HG03280 (cell line): ENCODE measurements around the gene STAB1.

Experiments used
- ATAC-seq: cut with Tn5 transposase; IDR thresholded peaks from one replicate; pipeline ENCODE4 v1.9.1; 2021; ENCODE audit warnings: mild to moderate bottlenecking, moderate library complexity; ENCODE audit not compliant: unreplicated experiment

Gene STAB1

GRCh38 chr3:52504977-52505376 lies 9.8 kb downstream of the STAB1 start:
- no peak for ATAC-seq

DNA sequence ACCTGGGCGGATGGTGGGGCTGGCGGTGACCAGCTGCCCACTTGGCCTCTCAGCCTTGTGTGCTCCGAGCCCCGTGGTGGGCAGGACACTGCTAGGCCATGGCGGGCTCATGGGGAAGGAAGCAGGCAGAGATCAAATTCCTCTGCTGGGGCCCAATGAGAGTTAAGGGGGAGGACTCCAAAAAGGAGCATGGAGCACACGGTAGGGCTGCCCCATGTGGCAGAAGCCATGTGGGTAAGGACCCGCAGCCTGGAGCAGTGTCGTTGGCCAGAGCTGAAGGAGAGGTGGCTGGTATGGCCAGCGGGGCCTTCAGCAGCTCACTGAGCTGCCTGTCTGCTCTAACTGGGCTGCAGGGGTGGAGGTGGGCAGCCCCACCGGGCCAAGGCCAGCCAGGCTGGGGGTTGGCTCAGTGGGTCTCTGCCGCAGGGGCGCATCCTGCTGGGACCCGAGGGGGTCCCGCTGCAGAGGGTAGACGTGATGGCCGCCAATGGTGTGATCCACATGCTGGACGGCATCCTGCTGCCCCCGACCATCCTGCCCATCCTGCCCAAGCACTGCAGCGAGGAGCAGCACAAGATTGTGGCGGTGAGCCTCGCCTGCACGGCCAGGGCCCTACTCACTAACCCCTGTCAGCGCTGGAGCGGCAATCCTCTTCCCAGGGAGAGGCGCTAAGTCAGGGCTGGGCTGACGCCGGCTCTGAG lies 11.3 kb downstream of the STAB1 start:
- no peak for ATAC-seq

GRCh38 chr3:52507359-52507758 lies 12.2 kb downstream of the STAB1 start:
- ATAC-seq: no peak

- no peak for ATAC-seq
Observed at GRCh38 chr3:52509753-52510328, 14.7 kb downstream of the STAB1 start.

DNA sequence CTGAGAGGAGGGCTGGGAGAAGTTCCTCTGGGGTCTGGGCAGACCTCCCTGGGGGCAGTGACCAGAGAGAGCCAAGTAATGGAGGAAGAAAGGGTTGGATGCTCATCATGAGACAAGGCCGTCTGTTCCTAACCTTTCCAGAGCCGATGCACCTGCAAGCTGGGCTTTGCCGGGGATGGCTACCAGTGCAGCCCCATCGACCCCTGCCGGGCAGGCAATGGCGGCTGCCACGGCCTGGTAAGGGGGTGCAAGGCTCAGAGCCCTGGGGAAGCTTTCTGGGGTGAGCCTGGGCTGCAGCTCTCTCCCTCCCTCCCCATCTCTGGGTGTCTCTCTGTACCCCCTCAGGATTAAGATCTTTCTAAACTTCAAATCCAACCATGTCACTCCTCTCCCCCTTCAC lies 16.4 kb downstream of the STAB1 start:
- ATAC-seq: no peak

- no peak for ATAC-seq
Observed at GRCh38 chr3:52512105-52512504, 17.0 kb downstream of the STAB1 start.

GRCh38 chr3:52512727-52513126 lies 17.6 kb downstream of the STAB1 start:
- ATAC-seq: no peak

- ATAC-seq: no peak
Observed at GRCh38 chr3:52513281-52513680, 18.1 kb downstream of the STAB1 start.

DNA sequence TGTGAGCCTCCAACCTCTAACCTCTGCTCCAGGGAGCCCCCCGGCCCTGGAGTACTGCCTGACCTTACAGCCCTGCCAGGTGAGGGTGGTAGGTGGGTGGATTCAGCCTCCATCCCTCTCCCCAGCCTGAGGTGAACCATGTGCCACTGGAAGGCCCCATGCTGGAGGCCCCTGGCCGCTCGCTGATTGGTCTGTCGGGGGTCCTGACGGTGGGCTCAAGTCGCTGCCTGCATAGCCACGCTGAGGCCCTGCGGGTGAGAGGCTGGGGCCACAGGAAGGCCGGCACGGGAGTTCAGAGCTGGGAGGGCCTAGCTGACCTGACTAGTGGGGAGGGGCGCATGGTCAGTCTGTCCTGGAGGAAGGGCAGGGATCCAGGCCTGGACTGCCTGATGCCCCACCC lies 19.4 kb downstream of the STAB1 start:
- no peak for ATAC-seq

- no peak for ATAC-seq
Observed at GRCh38 chr3:52515192-52515591, 20.1 kb downstream of the STAB1 start.

GRCh38 chr3:52516509-52517195 lies 21.5 kb downstream of the STAB1 start:
- ATAC-seq: no peak

DNA sequence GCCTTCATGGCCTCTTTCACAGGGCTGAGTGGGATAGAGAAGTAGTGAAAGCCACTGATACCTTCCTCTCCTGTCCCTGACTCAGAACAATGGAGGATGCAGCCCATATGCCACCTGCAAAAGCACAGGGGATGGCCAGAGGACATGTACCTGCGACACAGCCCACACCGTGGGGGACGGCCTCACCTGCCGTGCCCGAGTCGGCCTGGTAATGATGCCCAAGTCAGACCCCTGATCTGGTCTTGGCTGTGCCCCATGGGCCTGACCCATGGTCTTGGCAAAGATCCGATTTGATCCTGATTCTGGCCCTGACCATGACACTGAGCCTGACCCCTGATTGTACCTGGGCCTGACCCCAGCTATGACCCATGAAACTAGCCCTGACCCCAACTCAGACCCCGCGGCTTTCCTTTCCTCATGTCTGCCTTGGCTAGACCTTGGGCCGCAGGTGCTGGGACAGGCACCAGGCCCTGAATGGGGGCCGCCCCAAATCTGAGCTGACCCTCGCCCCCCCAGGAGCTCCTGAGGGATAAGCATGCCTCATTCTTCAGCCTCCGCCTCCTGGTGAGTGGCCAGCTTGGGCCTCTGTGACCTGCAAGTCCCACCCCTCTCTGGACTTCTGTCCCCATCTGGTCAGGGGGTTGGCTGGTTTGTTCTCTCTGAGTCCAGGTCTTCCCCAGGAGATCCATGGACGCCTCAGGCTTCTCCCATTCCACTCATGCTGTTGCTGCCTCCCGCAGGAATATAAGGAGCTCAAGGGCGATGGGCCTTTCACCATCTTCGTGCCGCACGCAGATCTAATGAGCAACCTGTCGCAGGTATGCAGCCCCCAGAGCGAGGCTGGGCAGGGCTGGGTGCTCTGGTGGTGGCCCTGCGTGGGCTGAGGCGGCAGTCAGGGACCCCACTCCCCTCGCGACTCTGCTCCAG lies 22.9 kb downstream of the STAB1 start:
- no peak for ATAC-seq

DNA sequence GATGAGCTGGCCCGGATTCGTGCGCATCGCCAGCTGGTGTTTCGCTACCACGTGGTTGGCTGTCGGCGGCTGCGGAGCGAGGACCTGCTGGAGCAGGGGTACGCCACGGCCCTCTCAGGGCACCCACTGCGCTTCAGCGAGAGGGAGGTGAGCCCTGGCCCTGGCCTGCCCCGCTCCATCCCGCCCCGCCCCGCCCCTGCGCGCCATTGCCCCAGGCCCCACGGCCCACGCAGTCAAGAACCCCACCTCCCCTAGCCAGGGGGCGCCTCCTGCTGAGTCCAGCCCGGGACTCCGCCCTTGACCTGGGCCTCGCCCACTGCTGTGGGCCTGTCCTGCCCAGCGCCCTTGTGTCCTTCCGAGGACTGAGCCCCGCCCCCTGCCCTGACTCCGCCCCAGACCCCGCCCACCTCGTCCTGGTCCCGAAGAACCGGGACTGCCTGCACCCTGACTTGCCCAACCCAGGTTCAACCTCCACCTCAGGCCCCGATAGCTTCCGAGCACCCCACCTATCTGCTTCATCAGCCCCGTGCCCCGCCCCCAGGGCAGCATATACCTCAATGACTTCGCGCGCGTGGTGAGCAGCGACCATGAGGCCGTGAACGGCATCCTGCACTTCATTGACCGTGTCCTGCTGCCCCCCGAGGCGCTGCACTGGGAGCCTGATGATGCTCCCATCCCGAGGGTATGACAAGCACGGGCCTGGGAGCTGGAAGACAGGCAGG lies 23.7 kb downstream of the STAB1 start:
- ATAC-seq: no peak

DNA sequence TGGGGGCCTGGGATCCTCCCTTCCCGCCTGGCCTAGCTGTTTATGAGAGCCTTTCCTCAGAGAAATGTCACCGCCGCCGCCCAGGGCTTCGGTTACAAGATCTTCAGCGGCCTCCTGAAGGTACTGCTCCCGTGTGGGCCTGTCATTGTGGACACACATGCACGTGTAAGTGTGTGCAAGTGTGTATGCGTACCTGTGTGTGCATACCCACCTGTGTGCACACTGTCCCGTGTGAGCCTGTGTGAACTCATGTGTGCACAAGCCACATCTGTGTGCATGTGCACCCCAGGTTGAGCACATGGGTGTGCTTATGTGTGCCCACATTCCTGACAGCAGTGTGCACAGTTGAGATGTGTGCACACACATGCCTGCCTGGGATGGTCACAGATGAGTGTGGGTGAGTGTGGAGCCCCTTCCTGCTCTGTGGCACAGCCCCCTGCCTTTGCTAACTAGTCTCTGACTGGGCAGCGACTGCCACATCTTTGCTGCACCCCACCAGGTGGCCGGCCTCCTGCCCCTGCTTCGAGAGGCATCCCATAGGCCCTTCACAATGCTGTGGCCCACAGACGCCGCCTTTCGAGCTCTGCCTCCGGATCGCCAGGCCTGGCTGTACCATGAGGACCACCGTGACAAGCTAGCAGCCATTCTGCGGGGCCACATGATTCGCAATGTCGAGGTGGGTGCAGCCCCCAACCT lies 24.5 kb downstream of the STAB1 start:
- no peak for ATAC-seq

GRCh38 chr3:52520141-52520667 lies 25.1 kb downstream of the STAB1 start:
- ATAC-seq: no peak

GRCh38 chr3:52520716-52521487 lies 25.8 kb downstream of the STAB1 start:
- ATAC-seq: no peak

DNA sequence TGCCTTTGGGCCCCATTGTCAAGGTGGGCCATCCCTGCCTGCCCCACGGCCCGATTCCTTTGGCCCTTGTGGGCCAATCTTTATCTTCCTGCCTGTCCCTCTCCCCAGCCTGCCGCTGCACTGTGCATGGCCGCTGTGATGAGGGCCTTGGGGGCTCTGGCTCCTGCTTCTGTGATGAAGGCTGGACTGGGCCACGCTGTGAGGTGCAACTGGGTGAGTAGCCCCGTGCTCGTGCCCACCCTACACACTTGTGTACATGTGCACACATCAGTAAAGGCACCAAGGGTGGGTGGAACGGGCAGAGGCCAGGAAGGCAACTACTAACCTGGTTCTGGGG lies 26.3 kb downstream of the STAB1 start:
- ATAC-seq: no peak

DNA sequence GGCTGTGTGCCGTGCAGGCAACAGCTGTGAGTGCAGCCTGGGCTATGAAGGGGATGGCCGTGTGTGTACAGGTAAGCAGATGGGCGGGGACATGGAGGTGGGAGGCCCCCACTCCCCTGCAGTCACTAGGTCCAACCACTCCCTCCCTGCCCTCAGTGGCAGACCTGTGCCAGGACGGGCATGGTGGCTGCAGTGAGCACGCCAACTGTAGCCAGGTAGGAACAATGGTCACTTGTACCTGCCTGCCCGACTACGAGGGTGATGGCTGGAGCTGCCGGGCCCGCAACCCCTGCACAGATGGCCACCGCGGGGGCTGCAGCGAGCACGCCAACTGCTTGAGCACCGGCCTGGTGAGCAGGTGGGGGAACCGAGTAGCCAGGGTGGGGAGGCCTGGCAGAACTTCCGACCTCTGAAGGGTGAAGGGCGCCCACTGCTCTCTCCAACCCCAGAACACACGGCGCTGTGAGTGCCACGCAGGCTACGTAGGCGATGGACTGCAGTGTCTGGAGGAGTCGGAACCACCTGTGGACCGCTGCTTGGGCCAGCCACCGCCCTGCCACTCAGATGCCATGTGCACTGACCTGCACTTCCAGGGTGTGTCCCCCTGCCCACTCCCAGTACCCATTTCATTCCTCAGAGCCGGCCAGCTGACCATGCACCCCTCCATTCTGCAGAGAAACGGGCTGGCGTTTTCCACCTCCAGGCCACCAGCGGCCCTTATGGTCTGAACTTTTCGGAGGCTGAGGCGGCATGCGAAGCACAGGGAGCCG lies 26.9 kb downstream of the STAB1 start:
- ATAC-seq: no peak
